K562 (cell line): Measurements from ENCODE around the gene PDE8A.

ENCODE experiments used
- BHLHE40 ChIP-seq: IDR thresholded peaks from 2 replicates; pipeline ENCODE4 v1.6.1; 2011; ENCODE audit warnings: low read length, improper control_type of control experiment
- EGR1 ChIP-seq: fragments of 450-650 bp; conservative IDR thresholded peaks from 2 replicates; pipeline ENCODE4 v1.6.1; 2017; ENCODE audit warnings: mild to moderate bottlenecking
- MCM7 ChIP-seq, 2 experiments: fragments of 450-650 bp; IDR thresholded peaks; 2 replicates each; pipeline ENCODE4 v1.6.1; 2016 to 2018
- NR2F6 ChIP-seq: fragments of 450-650 bp; formaldehyde crosslinking; IDR thresholded peaks from 2 replicates; pipeline ENCODE4 v1.4.0; 2020; ENCODE audit warnings: mild to moderate bottlenecking
- PHF8 ChIP-seq: fragments of 200-600 bp; sonication (generic); IDR thresholded peaks from 2 replicates; pipeline ENCODE4 v1.6.1; 2012; ENCODE audit warnings: mixed run types, mild to moderate bottlenecking, inconsistent platforms, low read length, moderate library complexity, borderline replicate concordance
- POLR2AphosphoS5 ChIP-seq: IDR thresholded peaks from 2 replicates; pipeline ENCODE4 v1.6.1; 2011; ENCODE audit warnings: mild to moderate bottlenecking, low read depth, low read length, moderate library complexity; ENCODE audit not compliant: control insufficient read depth, insufficient read depth
- RB1 ChIP-seq: fragments of 450-650 bp; IDR thresholded peaks from 2 replicates; pipeline ENCODE4 v1.6.1; 2017; ENCODE audit warnings: low read depth, mild to moderate bottlenecking
- STAG1 ChIP-seq: sonication (generic); formaldehyde crosslinking; IDR thresholded peaks from 2 replicates; pipeline ENCODE4 v1.5.0; 2020; ENCODE audit warnings: missing genetic modification reagents, borderline replicate concordance
- XRCC4 ChIP-seq: IDR thresholded peaks from one replicate; pipeline ENCODE4 v1.6.1; 2011; ENCODE audit not compliant: insufficient read depth, insufficient read length; ENCODE audit errors: extremely low read depth
- ZFPM2 ChIP-seq: fragments of 250-450 bp; sonication (Bioruptor Pico); IDR thresholded peaks from 2 replicates; pipeline ENCODE4 v1.5.1; 2022; ENCODE audit warnings: mild to moderate bottlenecking
- ZNF253 ChIP-seq: fragments of 250-450 bp; sonication (Bioruptor Pico); conservative IDR thresholded peaks from 2 replicates; pipeline ENCODE4 v1.6.1; 2021; ENCODE audit warnings: mild to moderate bottlenecking
- TF ChIP-seq, protein P1 (sequence below), 3 experiments: IDR thresholded peaks in 2 of 3; conservative IDR thresholded peaks in 1 of 3; 2 replicates each; pipeline ENCODE4 v1.5.1; 2011 to 2012; ENCODE audit warnings: low read length in 3 of 3, mild to moderate bottlenecking in 3 of 3, control low read depth in 2 of 3, improper control_type of control experiment in 1 of 3, inconsistent platforms in 1 of 3, low read depth in 1 of 3, mixed read lengths in 1 of 3, moderate library complexity in 1 of 3; ENCODE audit not compliant: insufficient read depth in 2 of 3
- TF ChIP-seq, protein P2 (sequence below): fragments of 250-450 bp; sonication (Bioruptor Pico); IDR thresholded peaks from 2 replicates; pipeline ENCODE4 v1.5.0; 2021

DNA sequence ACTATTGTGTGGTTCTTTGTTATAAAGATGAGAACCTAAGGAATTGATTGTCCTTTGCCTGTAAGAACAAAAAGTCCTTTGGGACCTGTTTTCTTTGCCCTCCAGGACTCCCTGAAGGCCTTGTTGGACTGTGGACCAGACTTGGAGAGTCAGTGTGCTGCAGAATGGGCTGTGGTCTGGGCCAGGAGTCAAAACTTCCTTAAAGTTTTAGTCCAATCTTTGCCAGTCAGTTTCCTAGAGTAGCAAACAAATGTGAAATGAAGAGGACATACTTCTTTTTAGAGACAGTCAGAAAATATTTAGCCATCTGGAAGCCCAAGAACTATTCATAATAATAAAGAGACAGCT lies 45.4 kb downstream of the PDE8A start:
- TF ChIP-seq POLR2AphosphoS5 = no peak
- TF ChIP-seq, protein P1, sequence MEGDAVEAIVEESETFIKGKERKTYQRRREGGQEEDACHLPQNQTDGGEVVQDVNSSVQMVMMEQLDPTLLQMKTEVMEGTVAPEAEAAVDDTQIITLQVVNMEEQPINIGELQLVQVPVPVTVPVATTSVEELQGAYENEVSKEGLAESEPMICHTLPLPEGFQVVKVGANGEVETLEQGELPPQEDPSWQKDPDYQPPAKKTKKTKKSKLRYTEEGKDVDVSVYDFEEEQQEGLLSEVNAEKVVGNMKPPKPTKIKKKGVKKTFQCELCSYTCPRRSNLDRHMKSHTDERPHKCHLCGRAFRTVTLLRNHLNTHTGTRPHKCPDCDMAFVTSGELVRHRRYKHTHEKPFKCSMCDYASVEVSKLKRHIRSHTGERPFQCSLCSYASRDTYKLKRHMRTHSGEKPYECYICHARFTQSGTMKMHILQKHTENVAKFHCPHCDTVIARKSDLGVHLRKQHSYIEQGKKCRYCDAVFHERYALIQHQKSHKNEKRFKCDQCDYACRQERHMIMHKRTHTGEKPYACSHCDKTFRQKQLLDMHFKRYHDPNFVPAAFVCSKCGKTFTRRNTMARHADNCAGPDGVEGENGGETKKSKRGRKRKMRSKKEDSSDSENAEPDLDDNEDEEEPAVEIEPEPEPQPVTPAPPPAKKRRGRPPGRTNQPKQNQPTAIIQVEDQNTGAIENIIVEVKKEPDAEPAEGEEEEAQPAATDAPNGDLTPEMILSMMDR (IDR thresholded peaks at IDR 0.05 in 2 of 3, conservative IDR thresholded peaks at IDR 0.05 in 1 of 3; ENCODE audit: insufficient read depth in 2 of 3, low read depth in 1 of 3, low read length in 3 of 3) = no peak
- TF ChIP-seq PHF8 = no peak
- TF ChIP-seq NR2F6 (CRISPR knock-in tag) = no peak
- no peak for TF ChIP-seq XRCC4
- TF ChIP-seq, protein P2, sequence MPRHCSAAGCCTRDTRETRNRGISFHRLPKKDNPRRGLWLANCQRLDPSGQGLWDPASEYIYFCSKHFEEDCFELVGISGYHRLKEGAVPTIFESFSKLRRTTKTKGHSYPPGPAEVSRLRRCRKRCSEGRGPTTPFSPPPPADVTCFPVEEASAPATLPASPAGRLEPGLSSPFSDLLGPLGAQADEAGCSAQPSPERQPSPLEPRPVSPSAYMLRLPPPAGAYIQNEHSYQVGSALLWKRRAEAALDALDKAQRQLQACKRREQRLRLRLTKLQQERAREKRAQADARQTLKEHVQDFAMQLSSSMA (CRISPR knock-in tag) = no peak
- no peak for TF ChIP-seq BHLHE40
- no peak for TF ChIP-seq RB1
- TF ChIP-seq MCM7 (IDR thresholded peaks at IDR 0.05) = no peak
- TF ChIP-seq ZFPM2 (CRISPR knock-in tag) = no peak
- no peak for TF ChIP-seq EGR1
- TF ChIP-seq ZNF253 = no peak
- no peak for TF ChIP-seq STAG1 (CRISPR knock-in tag)
